Glutamatergic neuron (in vitro differentiated cells): ENCODE data around the gene RHO. TPM values are rescaled to one million over a fixed set of nuclear protein-coding genes. Genes with fewer than 3 reads are reported as not detected.

ENCODE experiments used
- DNase-seq: peaks from one replicate; pipeline ENCODE4 v3.0.0; 2022
- H3K27ac Mint-ChIP-seq: one replicate; pipeline ENCODE4 v1.8.0; 2020; ENCODE audit warnings: mild to moderate bottlenecking, mixed read lengths, inconsistent platforms; ENCODE audit not compliant: unreplicated experiment
- H3K27me3 Mint-ChIP-seq: one replicate; pipeline ENCODE4 v1.8.0; 2020; ENCODE audit warnings: mild to moderate bottlenecking, moderate library complexity, mixed read lengths, inconsistent platforms; ENCODE audit not compliant: unreplicated experiment
- H3K36me3 Mint-ChIP-seq: one replicate; pipeline ENCODE4 v1.8.0; 2020; ENCODE audit warnings: mild to moderate bottlenecking, mixed read lengths, inconsistent platforms; ENCODE audit not compliant: unreplicated experiment
- H3K4me1 Mint-ChIP-seq: one replicate; pipeline ENCODE4 v1.8.0; 2020; ENCODE audit warnings: mild to moderate bottlenecking, low read depth, mixed read lengths, inconsistent platforms; ENCODE audit not compliant: unreplicated experiment
- H3K4me3 Mint-ChIP-seq: one replicate; pipeline ENCODE4 v1.8.0; 2020; ENCODE audit warnings: mild to moderate bottlenecking, mixed read lengths, inconsistent platforms; ENCODE audit not compliant: unreplicated experiment
- H3K9me3 Mint-ChIP-seq: one replicate; pipeline ENCODE4 v1.8.0; 2020; ENCODE audit warnings: mild to moderate bottlenecking, moderate library complexity, mixed read lengths, inconsistent platforms; ENCODE audit not compliant: unreplicated experiment
- CTCF ChIP-seq: fragments of 200-600 bp; sonication (generic); IDR thresholded peaks from one replicate; pipeline ENCODE4 v1.5.0; 2021; ENCODE audit not compliant: partially characterized antibody, unreplicated experiment
- total RNA-seq: library from RNA; stranded (reverse); fragmentation: NEBNext Ultra II Directional; extraction: Animal tissue kit (Norgen Biotek cat#: 25700); gene quantifications from one replicate; pipeline ENCODE4 v1.2.1, GENCODE V29; 2021; ENCODE audit not compliant: unreplicated experiment

RHO gene
- total RNA-seq, 1 donor from 2014 or later: not detected

GRCh38 chr3:129577925-129578786 lies 49.7 kb downstream of the RHO start:
- no peaks in the 10 kb centered on the region for H3K36me3 Mint-ChIP-seq
- no peak for DNase-seq
- H3K27ac Mint-ChIP-seq: no peak overlapping the region
- no peak for TF ChIP-seq CTCF
- H3K4me3 Mint-ChIP-seq: no peak overlapping the region
- peaks cover 16% of the 10 kb centered on the region for H3K4me1 Mint-ChIP-seq
- H3K9me3 Mint-ChIP-seq: peaks cover 11% of the 10 kb centered on the region
- H3K27me3 Mint-ChIP-seq: peaks cover 11% of the 10 kb centered on the region

GRCh38 chr3:129579991-129580390 lies 51.6 kb downstream of the RHO start:
- Mint-ChIP-seq H3K9me3 (peaks cover 8% of the 10 kb centered on the region), H3K36me3 (no peaks in the 10 kb centered on the region), H3K27me3 (peaks cover 6% of the 10 kb centered on the region), H3K27ac (no peak overlapping the region), H3K4me1 (peaks cover 15% of the 10 kb centered on the region), H3K4me3 (no peak overlapping the region)
- no peak for DNase-seq
- no peak for TF ChIP-seq CTCF

- no peak overlapping the region for H3K4me3 Mint-ChIP-seq
- no peak overlapping the region for H3K27ac Mint-ChIP-seq
- peaks cover 8% of the 10 kb centered on the region for H3K4me1 Mint-ChIP-seq
Measured at GRCh38 chr3:129581623-129582022, 53.2 kb downstream of the RHO start.

GRCh38 chr3:129582799-129583198 lies 54.4 kb downstream of the RHO start:
- H3K9me3 Mint-ChIP-seq: peaks cover 10% of the 10 kb centered on the region
- peaks cover 4% of the 10 kb centered on the region for H3K27me3 Mint-ChIP-seq
- no peak overlapping the region for H3K4me3 Mint-ChIP-seq
- DNase-seq: no peak
- no peak for TF ChIP-seq CTCF
- H3K4me1 Mint-ChIP-seq: peaks cover 5% of the 10 kb centered on the region
- no peaks in the 10 kb centered on the region for H3K36me3 Mint-ChIP-seq
- peak overlapping the region; percentile 43 for H3K27ac Mint-ChIP-seq

More at GRCh38 chr3:129581623-129582022, 53.2 kb downstream of the RHO start:
- H3K36me3 Mint-ChIP-seq: no peaks in the 10 kb centered on the region
- TF ChIP-seq CTCF: no peak
- no peak for DNase-seq
- peaks cover 4% of the 10 kb centered on the region for H3K27me3 Mint-ChIP-seq
- peaks cover 8% of the 10 kb centered on the region for H3K9me3 Mint-ChIP-seq

- Mint-ChIP-seq H3K27ac (peak overlapping the region; percentile 43), H3K4me1 (peaks cover 5% of the 10 kb centered on the region)
Measured at GRCh38 chr3:129583289-129583688, 54.9 kb downstream of the RHO start.

More at GRCh38 chr3:129583289-129583688, 54.9 kb downstream of the RHO start:
- no peak for DNase-seq
- H3K4me3 Mint-ChIP-seq: no peak overlapping the region
- TF ChIP-seq CTCF: no peak
- peaks cover 4% of the 10 kb centered on the region for H3K27me3 Mint-ChIP-seq
- no peaks in the 10 kb centered on the region for H3K36me3 Mint-ChIP-seq
- H3K9me3 Mint-ChIP-seq: peaks cover 10% of the 10 kb centered on the region
